ENCODE measurements around the gene KRTAP10-4.

- TF ChIP-seq, protein P1, sequence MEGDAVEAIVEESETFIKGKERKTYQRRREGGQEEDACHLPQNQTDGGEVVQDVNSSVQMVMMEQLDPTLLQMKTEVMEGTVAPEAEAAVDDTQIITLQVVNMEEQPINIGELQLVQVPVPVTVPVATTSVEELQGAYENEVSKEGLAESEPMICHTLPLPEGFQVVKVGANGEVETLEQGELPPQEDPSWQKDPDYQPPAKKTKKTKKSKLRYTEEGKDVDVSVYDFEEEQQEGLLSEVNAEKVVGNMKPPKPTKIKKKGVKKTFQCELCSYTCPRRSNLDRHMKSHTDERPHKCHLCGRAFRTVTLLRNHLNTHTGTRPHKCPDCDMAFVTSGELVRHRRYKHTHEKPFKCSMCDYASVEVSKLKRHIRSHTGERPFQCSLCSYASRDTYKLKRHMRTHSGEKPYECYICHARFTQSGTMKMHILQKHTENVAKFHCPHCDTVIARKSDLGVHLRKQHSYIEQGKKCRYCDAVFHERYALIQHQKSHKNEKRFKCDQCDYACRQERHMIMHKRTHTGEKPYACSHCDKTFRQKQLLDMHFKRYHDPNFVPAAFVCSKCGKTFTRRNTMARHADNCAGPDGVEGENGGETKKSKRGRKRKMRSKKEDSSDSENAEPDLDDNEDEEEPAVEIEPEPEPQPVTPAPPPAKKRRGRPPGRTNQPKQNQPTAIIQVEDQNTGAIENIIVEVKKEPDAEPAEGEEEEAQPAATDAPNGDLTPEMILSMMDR (conservative IDR thresholded peaks at IDR 0.05; ENCODE audit: low read length): no peak
- no peak for TF ChIP-seq EZH2phosphoT487 (IDR thresholded peaks at IDR 0.05; ENCODE audit: borderline replicate concordance, low read depth, low read length)
Observed at GRCh38 chr21:44596068-44596725, 22.7 kb downstream of the KRTAP10-4 start.

Data from OCI-LY7 (cell line).